Tibial nerve (tissue), 3 donors: ENCODE results near the gene KMT2D.

Experiments used
- CTCF ChIP-seq, 5 experiments: fragments of 200-600 bp in 3 of 5; fragments of 450-650 bp in 2 of 5; sonication (generic) in 3 of 5; IDR thresholded peaks; one replicate each; pipeline ENCODE4 v1.5.1; 2016 to 2019; ENCODE audit warnings: antibody characterized with exemption in 5 of 5, mild to moderate bottlenecking in 3 of 5, moderate library complexity in 2 of 5
- POLR2A ChIP-seq, 2 donors: fragments of 450-650 bp; IDR thresholded peaks; one replicate each; pipeline ENCODE4 v1.6.1; 2017; ENCODE audit warnings: antibody characterized with exemption in 2 of 2, mild to moderate bottlenecking in 2 of 2, moderate library complexity in 2 of 2

GRCh38 chr12:49057888-49058287 lies 2.7 kb downstream of the KMT2D start:
- TF ChIP-seq POLR2A (IDR thresholded peaks at IDR 0.05) (no peak), CTCF (IDR thresholded peaks at IDR 0.05) (no peak)
